Measurements from ENCODE around the gene XPO4. TPM values are rescaled to one million over a fixed set of nuclear protein-coding genes. Genes with fewer than 3 reads are reported as not detected.
"Not testable (repeated sequence)": the region's sequence is repeated elsewhere in the genome, so short reads cannot be mapped to it uniquely, and the experiment has no call there.

XPO4 gene
- total and polyA plus RNA-seq, 2 of the 13 experiments (the other 11 are each of a cell fraction or from before 2014, with no cell fraction given), result 8.4 to 24.8 TPM

DNA sequence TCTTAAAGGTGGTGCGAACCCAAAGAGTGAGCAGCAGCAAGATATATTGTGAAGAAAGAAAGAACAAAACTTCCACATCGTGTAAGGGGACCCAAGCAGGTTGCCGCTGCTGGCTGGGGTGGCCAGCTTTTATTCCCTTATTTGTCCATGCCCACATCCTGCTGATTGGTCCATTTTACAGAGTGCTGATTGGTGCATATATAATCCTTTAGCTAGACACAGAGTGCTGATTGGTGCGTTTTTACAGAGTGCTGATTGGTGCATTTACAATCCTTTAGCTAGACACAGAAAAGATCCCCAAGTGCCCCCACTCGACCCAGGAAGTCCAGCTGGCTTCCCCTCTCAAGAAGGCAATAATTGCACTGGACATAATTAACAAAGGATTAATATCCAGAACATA is 25.7 kb downstream of the XPO4 start:
- H3K9ac ChIP-seq (ENCODE audit: insufficient read depth, low read depth, low read length); BruUV-seq (replicated peaks); H3K4me3 ChIP-seq (replicated peaks in 1 of 3; ENCODE audit: insufficient read depth in 1 of 3, low read depth in 2 of 3, low read length in 3 of 3); intact Hi-C loops (cut with micrococcal nuclease; ENCODE audit: unreplicated experiment); DNase-seq (ENCODE audit: low spot score); H3K9me3 ChIP-seq (ENCODE audit: low read length); ATAC-seq; H4K20me1 ChIP-seq (ENCODE audit: insufficient read depth, low read length); FAIRE-seq; in situ Hi-C loops (cut with HindIII; ENCODE audit: extremely low pct_ligation_motif_present, low pct_unique_long_range_greater_than_20kb); H3K27ac ChIP-seq (ENCODE audit: extremely low read length, insufficient read depth, low read length); H2AFZ ChIP-seq (ENCODE audit: low read length); CTCF ChIA-PET (ENCODE audit: low intra/inter-chr PET ratio, low total read pairs); H3K4me2 ChIP-seq (ENCODE audit: low read depth, low read length); H3K36me3 ChIP-seq (replicated peaks in 1 of 2; ENCODE audit: control insufficient read depth in 1 of 2, insufficient read depth in 2 of 2, low read length in 2 of 2); H3K27me3 ChIP-seq (ENCODE audit: control insufficient read depth in 1 of 2, insufficient read depth in 2 of 2, low read length in 2 of 2); POLR2A ChIA-PET: not testable (repeated sequence)
- 95% methylated on average over 5 of the region's 5 CpGs for whole genome bisulfite sequencing (ENCODE audit: low lambda C conversion rate)
- Histone ChIP-seq H3K4me1 (ENCODE audit: insufficient read depth, low read length) (peaks cover 29% of the 10 kb centered on the region), H3K79me2 (ENCODE audit: insufficient read depth, low read length) (peaks cover 91% of the 10 kb centered on the region)
- TF ChIP-seq NFYC (CRISPR knock-in tag; IDR thresholded peaks at IDR 0.05) (peak; percentile 32; the same call in 1 of the 2 replicates), MAFF (IDR thresholded peaks at IDR 0.05; ENCODE audit: low read depth, low read length) (0 out of 2 replicates have a peak, but pooled peaks have one; percentile 16), NFYB (CRISPR knock-in tag; IDR thresholded peaks at IDR 0.05) (peak; percentile 64), MAFK (conservative IDR thresholded peaks at IDR 0.05 in 1 of 2, IDR thresholded peaks at IDR 0.05 in 1 of 2; ENCODE audit: low read length in 2 of 2) (peak in 1 of 2 experiments; percentile 34; a peak in 1 of 4 replicates)

- intact Hi-C loops (cut with micrococcal nuclease; ENCODE audit: unreplicated experiment); H3K4me3 ChIP-seq (replicated peaks in 1 of 3; ENCODE audit: insufficient read depth in 1 of 3, low read depth in 2 of 3, low read length in 3 of 3); H3K27me3 ChIP-seq (ENCODE audit: control insufficient read depth in 1 of 2, insufficient read depth in 2 of 2, low read length in 2 of 2); H4K20me1 ChIP-seq (ENCODE audit: insufficient read depth, low read length); DNase-seq (ENCODE audit: low spot score); H2AFZ ChIP-seq (ENCODE audit: low read length); H3K9ac ChIP-seq (ENCODE audit: insufficient read depth, low read depth, low read length); ATAC-seq; H3K9me3 ChIP-seq (ENCODE audit: low read length); POLR2A ChIA-PET; BruUV-seq (replicated peaks); H3K27ac ChIP-seq (ENCODE audit: extremely low read length, insufficient read depth, low read length); in situ Hi-C loops (cut with HindIII; ENCODE audit: extremely low pct_ligation_motif_present, low pct_unique_long_range_greater_than_20kb); FAIRE-seq; H3K4me2 ChIP-seq (ENCODE audit: low read depth, low read length); CTCF ChIA-PET (ENCODE audit: low intra/inter-chr PET ratio, low total read pairs); H3K36me3 ChIP-seq (replicated peaks in 1 of 2; ENCODE audit: control insufficient read depth in 1 of 2, insufficient read depth in 2 of 2, low read length in 2 of 2): not testable (repeated sequence)
- 93% methylated on average over 8 of the region's 8 CpGs for WGBS (ENCODE audit: low lambda C conversion rate)
- Histone ChIP-seq H3K4me1 (ENCODE audit: insufficient read depth, low read length) (peaks cover 26% of the 10 kb centered on the region), H3K79me2 (ENCODE audit: insufficient read depth, low read length) (peaks cover 94% of the 10 kb centered on the region)
These were observed 28.1 kb downstream of the XPO4 start for GRCh38 chr13:20874439-20874838.

All from HepG2 (cell line).